GM12878 (cell line): Measurements from ENCODE around the gene ARHGAP21. TPM values are rescaled to one million over a fixed set of nuclear protein-coding genes. Genes with fewer than 3 reads are reported as not detected.

Experiments used
- ATAC-seq: fragments of 200-7000 bp; cut with Tn5 transposase; 3 replicates; pipeline ENCODE4 v1.9.1; 2020; ENCODE audit warnings: mild to moderate bottlenecking, moderate library complexity
- BruUV-seq: library from RNA; stranded (reverse); fragments of 400-500 nt; replicated peaks from 2 replicates; lab custom pipeline; 2021; lab: Mats Ljungman, UMichigan
- CTCF ChIA-PET: fragments of 300-600 bp; sonication (Branson Sonifier 250); formaldehyde crosslinking; extraction: SDS; loops from one replicate; lab custom pipeline; 2021; ENCODE audit warnings: inconsistent platforms; lab: Yijun Ruan, JAX
- POLR2A ChIA-PET: fragments of 350-600 bp; formaldehyde crosslinking; extraction: SDS; loops from one replicate; lab custom pipeline; 2021; ENCODE audit warnings: inconsistent platforms; lab: Charles Lee
- RAD21 ChIA-PET: fragments of 300-600 bp; sonication (Branson Sonifier 250); formaldehyde crosslinking; loops from one replicate; lab custom pipeline; 2023; ENCODE audit warnings: antibody characterized with exemption; ENCODE audit not compliant: unreplicated experiment; lab: Charles Lee
- SMC1A ChIA-PET: fragments of 300-600 bp; sonication (Branson Sonifier 250); formaldehyde crosslinking; loops from one replicate; lab custom pipeline; 2023; ENCODE audit not compliant: unreplicated experiment, uncharacterized antibody; lab: Charles Lee
- DNase-seq: peaks from one replicate; pipeline ENCODE4 v3.0.0-alpha.2; 2011; ENCODE audit warnings: low read depth, low spot score
- FAIRE-seq: peaks from 3 replicates; lab custom pipeline; 2011; peaks lifted over from hg19 to GRCh38; lab: Jason Lieb, UNC
- H2AFZ ChIP-seq: 2 replicates; pipeline ENCODE4 v1.6.0; 2011; ENCODE audit warnings: low read depth, low read length, control low read depth; ENCODE audit not compliant: control insufficient read depth
- H3K27ac ChIP-seq: 2 replicates; pipeline ENCODE4 v1.5.1; 2011; ENCODE audit warnings: control low read depth; ENCODE audit not compliant: control insufficient read depth, insufficient read depth
- H3K27me3 ChIP-seq, 2 experiments: replicated peaks in 1 of 2; 2 replicates each; pipeline versions ENCODE4 v1.6.0 to v1.6.1; 2011; ENCODE audit warnings: low read length in 1 of 2; ENCODE audit not compliant: control insufficient read depth in 2 of 2, insufficient read depth in 2 of 2
- H3K36me3 ChIP-seq, 2 experiments: 2 replicates each; pipeline ENCODE4 v1.5.1; 2011; ENCODE audit warnings: low read length in 1 of 2; ENCODE audit not compliant: control insufficient read depth in 2 of 2, insufficient read depth in 2 of 2
- H3K4me1 ChIP-seq: 2 replicates; pipeline ENCODE4 v1.6.1; 2011; ENCODE audit warnings: mild to moderate bottlenecking, low read length, moderate library complexity, mixed read lengths; ENCODE audit not compliant: control insufficient read depth, insufficient read depth
- H3K4me2 ChIP-seq: 2 replicates; pipeline ENCODE4 v1.6.0; 2011; ENCODE audit warnings: control low read depth; ENCODE audit not compliant: control insufficient read depth, insufficient read depth
- H3K4me3 ChIP-seq: fragments of 200-600 bp; sonication (generic); 2 replicates; pipeline ENCODE4 v1.5.1; 2016
- H3K79me2 ChIP-seq: 2 replicates; pipeline ENCODE4 v1.6.0; 2011; ENCODE audit warnings: low read length; ENCODE audit not compliant: control insufficient read depth, insufficient read depth
- H3K9ac ChIP-seq: 2 replicates; pipeline ENCODE4 v1.8.0; 2011; ENCODE audit warnings: low read length, control low read depth, mixed read lengths; ENCODE audit not compliant: control insufficient read depth, insufficient read depth
- H3K9me3 ChIP-seq: replicated peaks from 3 replicates; pipeline ENCODE4 v1.5.1; 2011; ENCODE audit warnings: mild to moderate bottlenecking, low read length; ENCODE audit not compliant: control insufficient read depth, insufficient read depth
- H4K20me1 ChIP-seq: 2 replicates; pipeline ENCODE4 v1.6.0; 2011; ENCODE audit not compliant: control insufficient read depth, insufficient read depth
- NR2F1 ChIP-seq: fragments of 450-650 bp; conservative IDR thresholded peaks from 2 replicates; pipeline ENCODE4 v1.6.1; 2017; ENCODE audit warnings: mild to moderate bottlenecking
- RBBP5 ChIP-seq: fragments of 200-600 bp; sonication (generic); conservative IDR thresholded peaks from 2 replicates; pipeline ENCODE4 v1.6.1; 2016
- RELA ChIP-seq: fragments of 450-650 bp; IDR thresholded peaks from 2 replicates; pipeline ENCODE4 v1.8.0; 2014; ENCODE audit warnings: borderline replicate concordance; ENCODE audit not compliant: partially characterized antibody
- SMAD5 ChIP-seq: IDR thresholded peaks from 2 replicates; pipeline ENCODE4 v1.6.1; 2016; ENCODE audit warnings: antibody characterized with exemption, low read depth
- ZNF207 ChIP-seq: fragments of 450-650 bp; IDR thresholded peaks from 2 replicates; pipeline ENCODE4 v1.6.1; 2014; ENCODE audit warnings: antibody characterized with exemption, mild to moderate bottlenecking, borderline replicate concordance
- WGBS: methylation state at CpG from one replicate; pipeline ENCODE4 v1.1.6; 2016; ENCODE audit warnings: low lambda C conversion rate; ENCODE audit not compliant: insufficient replicate concordance, insufficient coverage; ENCODE audit errors: missing lambda C conversion rate; 5-methylcytosine and 5-hydroxymethylcytosine counted together
- in situ Hi-C: fragments of 300-500 bp; cut with MboI; formaldehyde crosslinking; loops from 9 replicates; pipeline ENCODE4 v1.14.3; 2018; ENCODE audit warnings: mixed read lengths
- intact Hi-C: fragments of 100-400 bp; cut with micrococcal nuclease; formaldehyde crosslinking; loops from one replicate; pipeline ENCODE4 v1.14.2; 2022; ENCODE audit not compliant: unreplicated experiment
- polyA plus RNA-seq, 11 experiments: library from polyadenylated mRNA; depleted of rRNA in 4 of 11; unstranded in 6 of 11; stranded (reverse) in 5 of 11; fragments of >200 nt; fragmentation: Nextera tagmentation in 4 of 11; fragmentation: Illumina TruSeq in 1 of 11; extraction: Ambion mirVana in 4 of 11; extraction: Trizol in 1 of 11; gene quantifications; 1 replicate in 1 of 11; 2 replicates in 10 of 11; pipeline versions ENCODE4 v1.2.1 to v1.2.3, GENCODE V29; 2011 to 2016; ENCODE audit warnings: inconsistent platforms in 2 of 11, missing spikeins in 2 of 11, low read depth in 1 of 11
- total RNA-seq, 4 experiments: library from RNA; depleted of rRNA in 3 of 4; stranded (reverse); fragments of >200 nt in 3 of 4; fragmentation: Illumina TruSeq in 1 of 4; extraction: Trizol in 1 of 4; gene quantifications; 2 replicates each; pipeline versions ENCODE4 v1.2.1 to v1.2.3, GENCODE V29; 2013 to 2021
- TF ChIP-seq, protein P1 (sequence below): fragments of 150-350 bp; IDR thresholded peaks from 2 replicates; pipeline ENCODE4 v1.6.1; 2014; ENCODE audit warnings: mild to moderate bottlenecking, low read depth, low read length
- TF ChIP-seq, protein P2 (sequence below): fragments of 450-650 bp; IDR thresholded peaks from 2 replicates; pipeline ENCODE4 v1.6.1; 2017; ENCODE audit warnings: mild to moderate bottlenecking, moderate library complexity

ARHGAP21 gene
- total and polyA plus RNA-seq, 10 of the 15 experiments (the other 5 are each of a cell fraction or from before 2014, with no cell fraction given) = 11.7 to 103 (median 37.6) TPM

GRCh38 chr10:24711465-24711864 is 12.2 kb downstream of the ARHGAP21 start:
- 68% methylated on average over 2 of the region's 2 CpGs for WGBS
- CTCF ChIA-PET = no interaction called here
- in situ Hi-C loops = no loop called here
- Histone ChIP-seq H3K27me3 (no peaks in the 10 kb centered on the region), H3K4me1 (peaks cover 7% of the 10 kb centered on the region; the same call in 1 of the 2 replicates), H3K4me3 (no peak overlapping the region), H3K9ac (no peak overlapping the region), H2AFZ (no peak overlapping the region), H4K20me1 (no peaks in the 10 kb centered on the region), H3K36me3 (no peaks in the 10 kb centered on the region), H3K9me3 (no peaks in the 10 kb centered on the region), H3K79me2 (no peaks in the 10 kb centered on the region; the same call in none of the 2 replicates), H3K4me2 (no peak overlapping the region), H3K27ac (no peak overlapping the region)
- intact Hi-C loops = no loop called here
- FAIRE-seq (no peak), ATAC-seq (no peak), DNase-seq (no peak)
- RAD21 ChIA-PET = no interaction called here
- SMC1A ChIA-PET = no interaction called here
- POLR2A ChIA-PET = no interaction called here
- no TSS peak for BruUV-seq
- TF ChIP-seq, protein P1, sequence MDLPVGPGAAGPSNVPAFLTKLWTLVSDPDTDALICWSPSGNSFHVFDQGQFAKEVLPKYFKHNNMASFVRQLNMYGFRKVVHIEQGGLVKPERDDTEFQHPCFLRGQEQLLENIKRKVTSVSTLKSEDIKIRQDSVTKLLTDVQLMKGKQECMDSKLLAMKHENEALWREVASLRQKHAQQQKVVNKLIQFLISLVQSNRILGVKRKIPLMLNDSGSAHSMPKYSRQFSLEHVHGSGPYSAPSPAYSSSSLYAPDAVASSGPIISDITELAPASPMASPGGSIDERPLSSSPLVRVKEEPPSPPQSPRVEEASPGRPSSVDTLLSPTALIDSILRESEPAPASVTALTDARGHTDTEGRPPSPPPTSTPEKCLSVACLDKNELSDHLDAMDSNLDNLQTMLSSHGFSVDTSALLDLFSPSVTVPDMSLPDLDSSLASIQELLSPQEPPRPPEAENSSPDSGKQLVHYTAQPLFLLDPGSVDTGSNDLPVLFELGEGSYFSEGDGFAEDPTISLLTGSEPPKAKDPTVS = no peak
- TF ChIP-seq, protein P2, sequence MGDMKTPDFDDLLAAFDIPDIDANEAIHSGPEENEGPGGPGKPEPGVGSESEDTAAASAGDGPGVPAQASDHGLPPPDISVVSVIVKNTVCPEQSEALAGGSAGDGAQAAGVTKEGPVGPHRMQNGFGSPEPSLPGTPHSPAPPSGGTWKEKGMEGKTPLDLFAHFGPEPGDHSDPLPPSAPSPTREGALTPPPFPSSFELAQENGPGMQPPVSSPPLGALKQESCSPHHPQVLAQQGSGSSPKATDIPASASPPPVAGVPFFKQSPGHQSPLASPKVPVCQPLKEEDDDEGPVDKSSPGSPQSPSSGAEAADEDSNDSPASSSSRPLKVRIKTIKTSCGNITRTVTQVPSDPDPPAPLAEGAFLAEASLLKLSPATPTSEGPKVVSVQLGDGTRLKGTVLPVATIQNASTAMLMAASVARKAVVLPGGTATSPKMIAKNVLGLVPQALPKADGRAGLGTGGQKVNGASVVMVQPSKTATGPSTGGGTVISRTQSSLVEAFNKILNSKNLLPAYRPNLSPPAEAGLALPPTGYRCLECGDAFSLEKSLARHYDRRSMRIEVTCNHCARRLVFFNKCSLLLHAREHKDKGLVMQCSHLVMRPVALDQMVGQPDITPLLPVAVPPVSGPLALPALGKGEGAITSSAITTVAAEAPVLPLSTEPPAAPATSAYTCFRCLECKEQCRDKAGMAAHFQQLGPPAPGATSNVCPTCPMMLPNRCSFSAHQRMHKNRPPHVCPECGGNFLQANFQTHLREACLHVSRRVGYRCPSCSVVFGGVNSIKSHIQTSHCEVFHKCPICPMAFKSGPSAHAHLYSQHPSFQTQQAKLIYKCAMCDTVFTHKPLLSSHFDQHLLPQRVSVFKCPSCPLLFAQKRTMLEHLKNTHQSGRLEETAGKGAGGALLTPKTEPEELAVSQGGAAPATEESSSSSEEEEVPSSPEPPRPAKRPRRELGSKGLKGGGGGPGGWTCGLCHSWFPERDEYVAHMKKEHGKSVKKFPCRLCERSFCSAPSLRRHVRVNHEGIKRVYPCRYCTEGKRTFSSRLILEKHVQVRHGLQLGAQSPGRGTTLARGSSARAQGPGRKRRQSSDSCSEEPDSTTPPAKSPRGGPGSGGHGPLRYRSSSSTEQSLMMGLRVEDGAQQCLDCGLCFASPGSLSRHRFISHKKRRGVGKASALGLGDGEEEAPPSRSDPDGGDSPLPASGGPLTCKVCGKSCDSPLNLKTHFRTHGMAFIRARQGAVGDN = no peak
- TF ChIP-seq RBBP5 (no peak), ZNF207 (no peak), RELA (no peak), SMAD5 (no peak), NR2F1 (no peak)
